GM03348 (cell line): Measurements from ENCODE around the gene PARP11.

Experiments used
- DNase-seq: peaks from one replicate; pipeline ENCODE4 v3.0.0; 2012; ENCODE audit warnings: low spot score

The PARP11 gene, protein sequence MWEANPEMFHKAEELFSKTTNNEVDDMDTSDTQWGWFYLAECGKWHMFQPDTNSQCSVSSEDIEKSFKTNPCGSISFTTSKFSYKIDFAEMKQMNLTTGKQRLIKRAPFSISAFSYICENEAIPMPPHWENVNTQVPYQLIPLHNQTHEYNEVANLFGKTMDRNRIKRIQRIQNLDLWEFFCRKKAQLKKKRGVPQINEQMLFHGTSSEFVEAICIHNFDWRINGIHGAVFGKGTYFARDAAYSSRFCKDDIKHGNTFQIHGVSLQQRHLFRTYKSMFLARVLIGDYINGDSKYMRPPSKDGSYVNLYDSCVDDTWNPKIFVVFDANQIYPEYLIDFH

DNA sequence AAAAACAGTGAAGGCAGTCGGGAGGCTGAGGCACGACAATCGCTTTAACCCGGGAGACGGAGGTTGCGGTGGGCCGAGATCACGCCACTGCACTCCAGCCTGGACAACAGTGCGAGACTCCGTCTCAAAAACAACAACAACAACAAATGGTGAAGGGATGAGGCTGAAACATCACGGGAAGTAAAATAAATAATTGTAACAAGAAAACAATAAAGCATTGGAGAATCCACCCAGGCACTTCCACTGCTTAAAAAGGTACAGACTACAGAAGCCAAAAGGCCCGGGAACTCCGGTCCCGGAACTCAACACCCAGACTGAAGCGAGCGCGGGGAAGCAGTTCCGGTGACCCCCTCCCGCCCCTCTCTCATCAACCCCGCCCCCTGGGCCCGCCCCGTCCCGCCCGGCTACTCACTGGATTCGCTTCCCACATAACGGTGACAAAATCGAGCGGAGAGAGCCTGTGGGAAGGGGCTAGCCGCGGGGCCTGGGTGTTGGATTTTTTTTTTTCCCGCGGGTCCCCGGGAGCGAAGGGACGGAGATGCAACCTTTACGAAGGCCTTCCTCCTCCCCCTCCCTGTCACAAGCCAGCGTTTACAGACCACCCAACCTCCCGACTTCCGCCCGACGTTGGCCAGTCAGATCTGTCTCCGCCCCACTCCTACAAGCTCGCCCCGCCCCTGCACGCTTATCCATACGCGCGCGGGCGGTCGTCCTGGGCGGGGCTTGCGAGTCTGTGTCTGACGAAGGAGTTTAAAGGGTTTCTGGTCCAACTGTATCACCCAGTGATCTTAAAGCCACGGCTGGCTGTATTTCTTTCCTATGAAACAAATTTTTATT lies at the start of gene PARP11:
PARP11 (minus strand) TSS at position 600 of the 837 bp plus-strand sequence; CDS start at position 430, 170 bp downstream.
- peak; percentile 96 for DNase-seq

DNA sequence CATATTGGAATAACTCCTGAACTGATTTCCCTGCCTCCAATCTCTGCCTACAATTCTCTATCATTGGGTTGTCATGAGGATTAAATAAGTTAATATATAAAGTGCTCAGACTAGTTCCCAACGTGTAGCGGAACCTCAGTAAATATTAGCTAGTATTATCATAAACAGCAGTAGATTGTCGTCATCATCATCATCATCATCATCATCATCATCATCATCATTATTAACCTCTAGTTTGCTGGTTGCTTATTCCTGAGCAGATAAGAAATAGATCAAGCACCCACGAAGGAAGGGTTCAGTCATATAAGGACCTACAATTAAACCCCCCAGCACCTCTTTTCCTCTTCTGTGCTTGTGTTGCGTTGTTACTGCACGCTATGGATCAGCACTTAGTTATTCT lies 48.8 kb upstream of the PARP11 start:
- DNase-seq, result no peak

DNA sequence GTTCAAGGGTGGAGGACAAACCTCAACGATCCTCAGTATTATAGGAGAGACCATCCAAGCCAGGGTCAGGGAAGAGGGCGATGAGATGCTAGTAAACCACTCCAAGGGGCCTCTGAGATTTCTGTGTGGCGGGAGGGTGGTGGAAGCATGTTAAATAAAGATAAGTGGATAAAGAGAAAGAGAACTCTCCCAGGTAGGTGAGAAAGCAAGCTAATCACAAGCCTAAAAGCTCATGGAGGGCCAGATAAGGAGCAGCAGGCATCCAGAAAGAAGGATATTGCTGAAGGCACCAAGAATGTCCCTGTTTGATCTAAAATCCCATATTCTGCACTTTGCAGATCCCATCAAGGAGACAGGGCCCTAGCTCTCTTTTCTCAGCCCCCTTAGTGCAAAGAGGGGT lies 48.3 kb upstream of the PARP11 start:
- DNase-seq, result no peak

DNA sequence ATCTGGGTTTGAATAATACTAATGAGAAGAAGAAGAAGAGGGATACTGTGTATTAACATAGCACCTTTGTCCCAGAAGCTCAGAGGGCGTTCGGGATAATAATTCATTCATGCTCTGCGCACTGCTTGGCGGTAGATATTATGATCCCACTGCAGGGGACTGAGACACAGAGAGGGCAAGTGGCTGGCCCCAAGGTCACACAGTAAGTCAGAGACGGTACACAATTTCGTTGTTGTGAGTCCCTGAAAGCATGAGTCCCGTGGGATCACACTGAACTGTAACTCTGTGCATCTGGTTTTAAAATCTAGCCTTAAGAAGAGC lies 47.9 kb upstream of the PARP11 start:
- DNase-seq, result no peak

DNA sequence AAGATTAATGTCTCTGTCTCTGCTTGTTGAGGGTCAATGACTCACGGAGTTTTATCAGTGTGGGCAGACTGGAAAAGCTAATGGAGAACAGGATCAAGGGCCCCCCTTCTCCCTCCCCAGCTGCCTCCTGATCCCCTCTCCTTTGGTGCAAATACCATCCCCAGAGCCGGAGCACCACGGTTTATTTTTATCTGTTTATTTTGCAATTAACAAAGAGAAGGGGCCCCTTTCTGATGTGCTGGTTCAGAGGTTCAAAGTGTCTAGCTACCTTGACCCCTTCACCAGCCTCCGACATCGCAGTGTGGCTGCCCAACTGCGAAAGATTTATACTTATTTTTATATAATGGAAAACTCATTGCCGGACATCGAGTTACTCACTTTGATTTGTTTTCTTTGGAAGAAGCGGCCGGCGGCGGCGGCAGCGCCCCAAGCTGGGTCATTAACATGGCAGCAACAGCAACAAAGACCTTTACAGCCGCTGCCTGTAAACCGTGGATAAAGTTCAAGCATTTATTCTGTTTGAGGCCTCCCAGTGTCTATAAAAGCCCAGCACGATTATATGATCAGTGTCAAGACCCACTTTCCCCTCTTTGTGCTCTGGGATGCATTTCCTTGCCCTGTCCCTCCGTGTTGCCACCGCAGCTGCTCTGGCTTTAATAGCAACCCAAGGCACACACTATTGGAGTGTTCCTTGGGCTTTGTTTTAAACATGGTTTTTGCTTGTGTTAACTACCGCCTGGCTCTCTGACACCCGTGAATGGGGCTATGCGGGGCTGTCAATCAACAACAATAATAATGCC lies 47.4 kb upstream of the PARP11 start:
- DNase-seq, result no peak

DNA sequence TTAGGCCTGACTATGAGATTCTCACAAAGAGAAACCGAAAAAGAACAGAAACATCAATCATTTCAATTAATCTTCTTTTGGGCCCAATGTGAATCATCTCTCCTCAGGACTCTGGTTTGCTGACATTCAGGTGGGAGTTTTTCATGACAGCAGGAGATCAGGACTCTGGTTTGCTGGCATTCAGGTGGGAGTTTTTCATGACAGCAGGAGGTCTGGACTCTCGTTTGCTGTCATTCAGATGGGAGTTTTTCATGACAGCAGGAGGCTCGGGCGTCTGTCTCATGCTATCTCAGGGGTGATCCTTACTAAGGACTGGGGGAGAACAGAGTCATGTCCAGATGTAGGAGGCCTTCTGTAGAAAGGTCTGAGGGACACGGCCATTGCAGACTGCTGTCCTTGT lies 40.1 kb upstream of the PARP11 start:
- DNase-seq, result no peak

DNA sequence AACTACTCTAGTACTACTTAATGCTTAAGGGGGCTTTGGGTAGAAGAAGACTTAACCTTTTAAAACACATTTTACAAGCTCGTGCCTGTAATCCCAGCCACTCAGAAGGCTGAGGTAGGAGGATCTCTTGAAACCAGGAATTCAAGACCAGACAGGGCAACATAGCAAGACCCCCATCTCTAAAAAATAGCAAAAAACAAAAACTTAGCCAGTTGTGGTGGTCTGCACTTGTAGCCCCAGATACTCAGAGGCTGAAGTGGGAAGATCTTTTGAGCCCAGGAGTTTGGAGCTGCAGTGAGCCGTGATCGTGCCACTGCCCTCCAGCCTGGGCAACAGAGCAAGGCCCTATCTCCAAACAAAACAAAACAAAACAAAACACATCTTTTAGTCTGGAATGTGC lies 39.7 kb upstream of the PARP11 start:
- DNase-seq, result no peak

DNA sequence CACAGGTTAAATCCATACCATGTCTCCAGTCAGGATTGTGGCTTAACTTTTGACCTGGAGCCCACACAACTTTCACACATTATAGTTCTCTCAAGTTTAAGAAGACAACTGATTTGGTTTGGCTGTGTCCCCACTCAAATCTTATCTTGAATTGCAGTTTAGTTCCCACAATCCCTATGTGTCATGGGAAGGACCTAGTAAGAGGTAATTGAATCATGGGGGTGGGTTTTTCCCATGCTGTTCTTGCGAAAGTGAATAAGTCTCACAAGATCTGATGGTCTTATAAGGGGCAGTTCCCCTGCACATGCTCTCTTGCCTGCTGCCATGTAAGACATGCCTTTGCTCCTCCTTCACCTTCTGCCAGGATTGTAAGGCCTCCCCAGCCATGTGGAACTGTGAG lies 38.2 kb upstream of the PARP11 start:
- DNase-seq, result no peak

DNA sequence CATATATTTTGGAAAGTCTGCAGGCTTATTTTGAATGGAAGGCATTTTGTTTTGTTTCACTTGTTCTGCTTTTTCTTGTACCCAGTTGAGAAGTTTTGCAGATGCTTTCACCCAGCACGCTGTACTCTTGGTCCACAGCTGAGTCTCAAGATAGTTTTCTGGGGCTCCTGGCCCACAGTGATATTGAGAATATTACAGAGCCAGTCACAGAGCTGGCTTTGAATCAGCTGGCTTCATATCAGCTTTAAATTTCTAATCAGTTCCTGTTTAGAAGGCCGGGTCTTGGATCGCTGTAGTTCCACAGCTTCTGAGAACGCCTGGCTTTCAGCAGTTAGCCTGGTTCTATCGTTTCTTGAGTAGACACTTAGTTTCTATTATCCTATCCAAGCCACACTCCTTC lies 32.5 kb upstream of the PARP11 start:
- no peak for DNase-seq

DNA sequence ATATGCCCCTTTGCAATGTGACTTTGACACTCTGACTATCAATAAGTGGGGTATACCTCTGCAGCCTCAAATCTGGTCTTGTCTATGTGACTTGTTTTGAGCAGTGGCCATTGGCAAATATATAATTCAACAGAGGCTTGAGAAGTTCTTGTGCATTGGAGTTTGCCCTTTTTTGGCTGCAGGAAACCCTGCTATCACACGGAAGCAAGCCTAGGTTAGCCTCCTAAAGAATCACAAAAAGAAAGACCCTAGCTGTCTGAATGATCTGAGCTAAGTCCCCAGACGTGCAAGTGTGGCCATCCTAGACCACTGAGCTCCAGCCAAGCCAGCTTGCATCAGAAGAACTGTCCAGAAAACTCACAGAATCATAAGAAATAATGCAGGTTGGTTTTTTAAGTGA lies 31.8 kb upstream of the PARP11 start:
- no peak for DNase-seq

DNA sequence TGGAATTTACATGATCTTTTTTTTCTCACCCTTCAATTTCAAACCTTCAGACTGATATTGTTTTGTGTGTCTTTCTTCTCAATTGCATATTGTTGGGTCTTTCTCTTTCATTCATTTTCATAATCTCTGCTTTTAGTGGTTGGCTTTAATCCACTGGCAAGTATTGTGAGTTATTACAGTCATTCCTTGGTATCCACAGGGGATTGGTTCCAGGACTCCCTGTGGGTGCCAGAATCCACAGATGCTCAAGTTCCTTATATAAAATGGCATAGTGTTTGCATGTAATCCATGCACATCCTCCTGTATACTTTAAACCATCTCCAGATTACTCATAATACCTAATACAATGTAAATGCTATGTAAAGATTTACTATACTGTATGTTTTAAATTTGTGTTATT lies 29.7 kb upstream of the PARP11 start:
- DNase-seq, result no peak

DNA sequence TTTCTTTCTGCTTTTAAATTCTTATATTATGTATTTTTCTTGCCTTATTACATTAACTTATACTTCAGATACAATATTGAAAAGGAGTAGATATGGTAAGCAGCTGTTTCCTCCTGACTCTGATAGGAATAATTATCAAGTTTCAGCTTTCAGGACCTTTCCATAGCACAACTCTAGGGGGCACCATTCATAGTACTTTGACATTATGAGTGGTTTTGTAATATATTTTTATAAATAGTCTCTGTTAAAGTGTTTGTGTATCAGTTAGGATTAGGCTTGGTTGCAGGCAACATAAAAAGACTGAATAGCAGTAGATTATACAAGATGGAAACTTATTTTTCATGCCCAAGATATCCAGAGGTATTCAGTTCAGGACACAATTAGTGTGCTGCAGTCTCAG lies 27.9 kb upstream of the PARP11 start:
- no peak for DNase-seq

DNA sequence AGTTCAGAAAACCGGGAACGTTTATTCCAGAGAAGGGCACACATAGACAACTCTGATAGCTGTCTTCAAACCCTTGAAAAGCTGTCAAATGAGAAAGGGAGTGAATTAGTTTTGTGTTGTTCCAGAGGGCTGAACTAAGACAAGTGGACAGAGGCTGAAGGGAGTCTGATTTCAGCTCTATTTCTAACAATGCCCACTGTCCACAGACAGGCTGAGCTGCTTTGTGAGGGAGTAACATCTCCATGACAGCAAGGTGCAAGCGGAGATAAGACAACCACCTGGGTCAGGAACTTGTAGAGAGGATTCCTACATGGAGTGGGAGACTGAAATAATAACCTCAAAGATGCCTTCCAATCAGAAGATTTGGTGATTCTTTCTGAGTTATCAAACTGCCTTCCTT lies 25.6 kb upstream of the PARP11 start:
- no peak for DNase-seq

DNA sequence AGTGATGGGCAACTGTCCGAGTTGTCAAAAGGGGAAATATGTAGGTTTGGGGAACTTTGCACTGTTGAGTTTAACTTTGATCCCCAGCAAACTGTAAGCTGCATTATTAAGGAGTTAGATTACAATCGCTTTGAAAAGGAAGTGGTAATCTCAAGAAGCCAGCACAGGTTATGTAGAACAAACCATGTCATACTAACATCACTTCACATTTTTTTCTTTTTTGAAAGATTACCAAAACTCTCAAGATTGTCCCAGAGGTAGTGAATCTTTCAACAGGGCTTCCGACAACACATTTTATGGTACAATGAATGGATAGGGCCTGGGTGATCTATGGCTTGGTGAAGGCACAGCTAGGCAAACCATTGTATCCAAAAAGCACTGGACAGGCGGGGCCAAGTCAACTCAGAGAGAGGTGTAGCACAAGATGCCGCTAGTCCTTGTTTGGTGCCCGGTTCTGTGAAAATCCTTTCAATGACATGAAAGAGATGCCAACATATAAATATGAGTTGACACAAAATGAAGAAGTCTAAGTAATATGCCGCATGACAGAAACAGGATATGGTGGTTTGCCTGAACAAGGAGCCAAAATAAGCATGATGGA lies 24.3 kb upstream of the PARP11 start:
- DNase-seq, result no peak

DNA sequence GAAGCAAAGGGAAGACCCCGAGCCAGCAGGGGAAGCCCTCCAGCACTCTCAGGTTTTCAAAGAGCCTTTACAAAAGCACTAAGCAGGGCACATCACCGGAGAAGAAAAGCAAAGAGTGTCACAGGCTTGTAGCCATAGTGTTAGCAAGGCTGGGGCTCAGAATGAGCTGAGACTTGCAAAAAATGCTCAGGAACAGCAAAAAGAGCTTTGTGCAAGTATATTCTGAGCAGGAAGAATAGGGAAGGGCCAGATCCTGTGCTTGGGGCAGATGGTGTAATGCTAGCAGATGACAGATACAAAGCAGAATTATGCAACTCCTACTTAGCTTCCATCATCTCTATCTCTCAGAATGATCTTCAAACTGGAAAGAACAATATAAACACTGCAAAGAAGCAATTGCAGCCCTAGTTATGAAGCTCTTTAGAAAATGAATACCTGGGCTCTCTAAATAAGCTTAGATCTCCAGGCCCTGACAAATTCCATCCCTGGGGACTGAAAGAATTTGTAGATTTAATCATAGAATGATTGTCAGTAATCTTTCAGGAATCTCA lies 23.7 kb upstream of the PARP11 start:
- no peak for DNase-seq

DNA sequence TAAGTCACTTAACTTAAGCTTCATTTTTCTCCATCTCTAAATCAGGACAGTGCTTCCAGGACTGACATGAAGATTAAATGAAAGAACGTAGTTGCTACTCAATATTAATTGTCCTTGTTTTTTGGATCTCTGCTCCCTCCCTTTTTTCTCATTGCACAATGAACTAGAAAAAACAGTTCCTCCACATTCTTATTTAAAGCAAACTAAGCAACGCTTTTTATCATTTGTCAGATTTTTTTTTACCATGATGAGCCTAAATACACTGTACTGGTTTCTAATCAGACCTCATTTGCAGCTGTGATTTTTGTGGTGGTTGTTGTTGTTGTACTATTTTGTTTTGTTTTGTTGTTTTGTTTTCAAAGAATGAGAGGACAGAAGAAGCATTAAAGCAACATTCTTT lies 23.2 kb upstream of the PARP11 start:
- DNase-seq, result no peak

DNA sequence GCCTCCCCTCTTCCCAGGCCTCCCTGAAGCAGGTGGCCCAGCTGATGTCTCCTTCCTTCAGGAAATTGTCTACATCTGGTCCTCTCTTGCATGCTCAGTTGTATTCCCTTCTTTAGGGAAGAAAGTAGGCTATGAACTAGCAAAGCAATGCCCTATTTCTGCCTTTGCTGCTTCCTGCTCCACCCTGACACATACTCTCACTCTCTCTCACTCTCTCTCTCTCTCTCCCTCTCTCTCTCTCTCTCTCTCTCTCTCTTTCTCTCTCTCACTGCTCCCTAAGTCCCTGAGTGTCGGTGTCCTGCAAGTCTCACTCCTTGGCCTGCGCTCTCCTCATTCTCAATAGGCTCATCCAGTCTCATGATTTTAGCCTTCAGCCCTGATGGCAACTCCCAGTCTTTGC lies 19.4 kb upstream of the PARP11 start:
- DNase-seq, result no peak

DNA sequence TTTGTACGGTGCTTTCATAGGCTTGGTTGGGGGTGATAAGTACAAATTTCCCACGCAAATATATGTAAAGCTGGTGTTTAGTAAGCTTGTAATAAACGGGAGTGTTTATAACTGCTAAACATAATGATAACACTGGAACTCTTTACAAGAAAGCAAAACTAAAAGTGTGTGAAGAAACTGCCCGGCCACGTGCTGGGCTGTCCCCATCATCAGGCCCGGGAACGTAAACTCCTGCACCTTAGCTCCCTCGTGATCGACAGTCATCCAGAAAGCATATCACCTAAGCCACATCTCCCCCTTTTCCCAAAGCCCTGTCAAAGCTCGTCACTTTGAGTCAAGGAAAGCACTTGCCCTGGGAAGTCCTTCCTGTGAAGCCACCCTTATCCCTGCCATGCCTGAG lies 18.0 kb upstream of the PARP11 start:
- no peak for DNase-seq

DNA sequence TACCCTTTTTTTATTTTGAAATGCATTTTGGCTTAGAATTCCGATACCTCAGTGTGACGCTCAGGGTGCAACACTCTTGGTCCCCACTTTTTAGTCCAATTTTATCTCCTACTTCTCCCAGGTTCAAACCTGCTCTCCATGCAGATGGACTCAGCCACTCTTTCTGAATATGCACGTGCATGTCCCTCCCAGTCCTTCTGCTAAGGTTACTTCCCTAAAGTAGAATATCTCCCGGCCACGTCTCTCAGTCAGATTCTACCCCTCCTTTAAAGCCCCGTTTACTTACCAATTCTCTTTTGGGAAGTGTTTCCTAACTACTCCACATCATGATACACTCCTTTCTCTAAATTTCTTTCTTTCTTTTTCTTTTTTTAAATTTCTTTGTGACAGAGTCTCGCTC lies 15.5 kb upstream of the PARP11 start:
- DNase-seq, result no peak

DNA sequence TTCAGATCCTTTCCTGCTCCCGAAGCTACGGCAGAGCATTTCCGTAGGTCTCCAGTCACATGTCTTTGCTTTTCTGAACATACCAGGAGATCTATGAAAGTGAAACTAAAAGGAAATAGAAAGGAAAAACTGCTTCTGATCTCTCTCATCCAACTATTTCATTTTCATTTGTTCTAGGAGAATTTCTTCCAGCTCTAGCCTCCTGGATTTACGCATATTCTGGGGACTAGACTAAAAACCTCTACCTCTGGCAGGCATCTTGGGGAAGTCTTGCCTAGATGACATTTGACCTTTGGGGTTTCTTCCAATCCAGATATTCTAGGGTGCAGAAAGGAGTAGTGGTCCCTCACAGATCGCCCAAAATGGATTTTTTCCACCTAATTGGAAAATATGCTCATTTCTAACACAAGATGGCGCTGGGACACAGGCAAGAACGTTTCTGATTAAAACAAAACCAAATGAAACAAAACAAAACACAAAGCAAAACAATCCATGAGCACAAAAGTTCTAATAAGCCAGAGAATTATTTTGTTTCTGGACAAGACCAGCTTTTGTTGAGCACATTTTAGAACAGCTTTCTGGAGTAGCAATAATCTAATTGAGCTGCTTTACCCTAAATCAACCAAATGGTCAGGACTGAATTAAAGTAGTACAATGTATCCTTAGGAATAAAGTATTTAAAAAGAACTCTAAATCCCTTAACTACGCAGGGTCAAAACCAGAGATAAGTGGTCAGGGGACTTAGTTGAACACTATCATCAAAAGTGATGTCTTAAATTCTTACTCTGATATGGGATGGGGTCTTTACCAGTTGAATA lies 12.3 kb upstream of the PARP11 start:
- DNase-seq, result peak; percentile 43

DNA sequence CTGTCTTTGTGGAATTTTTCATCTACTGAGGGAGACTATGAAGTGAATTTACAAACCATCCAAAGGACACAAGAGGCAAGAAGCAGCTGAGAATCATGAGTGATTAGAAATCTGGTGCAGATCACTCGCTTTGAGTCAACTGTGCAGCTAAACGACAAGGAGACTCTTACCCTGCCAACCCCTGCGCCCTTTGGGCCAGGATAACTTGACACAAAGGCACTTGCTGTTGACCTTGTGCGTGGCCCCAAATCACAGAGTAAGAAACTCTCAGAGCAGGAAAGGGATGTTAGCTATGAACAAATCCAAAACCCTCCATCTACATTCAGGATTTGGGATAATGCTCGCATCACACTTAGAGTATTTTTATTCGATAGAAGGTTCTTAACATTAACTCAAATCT lies 11.5 kb upstream of the PARP11 start:
- no peak for DNase-seq
